Glomerular endothelial cell (primary cell): ENCODE measurements around the gene CDH13. TPM values are rescaled to one million over a fixed set of nuclear protein-coding genes. Genes with fewer than 3 reads are reported as not detected.

ENCODE experiments used
- DNase-seq: peaks from one replicate; pipeline ENCODE4 v3.0.0-alpha.2; 2011; ENCODE audit warnings: low read depth, low spot score; ENCODE audit errors: extremely low read depth
- total RNA-seq: library from RNA; depleted of rRNA; stranded (reverse); fragments of >200 nt; gene quantifications from 2 replicates; pipeline ENCODE4 v1.2.3, GENCODE V29; 2015

Gene CDH13
- total RNA-seq, 1 donor from 2014 or later: 111 TPM

GRCh38 chr16:82649766-82650165, 23.0 kb downstream of the CDH13 start:
- DNase-seq: no peak

- no peak for DNase-seq
Observed at GRCh38 chr16:82650804-82651203, 24.0 kb downstream of the CDH13 start.

GRCh38 chr16:82651921-82652601, 25.3 kb downstream of the CDH13 start:
- no peak for DNase-seq

GRCh38 chr16:82652826-82653225, 26.1 kb downstream of the CDH13 start:
- no peak for DNase-seq

- DNase-seq: peak; percentile 55
Observed at GRCh38 chr16:82653550-82654511, 27.1 kb downstream of the CDH13 start.

- DNase-seq: no peak
Observed at GRCh38 chr16:82655072-82655714, 28.4 kb downstream of the CDH13 start.

GRCh38 chr16:82655720-82656490, 29.1 kb downstream of the CDH13 start:
- no peak for DNase-seq

- DNase-seq: no peak
Observed at GRCh38 chr16:82657239-82657638, 30.5 kb downstream of the CDH13 start.

- DNase-seq: no peak
Observed at GRCh38 chr16:82657786-82658185, 31.0 kb downstream of the CDH13 start.

- no peak for DNase-seq
Observed at GRCh38 chr16:82658796-82659195, 32.0 kb downstream of the CDH13 start.

- no peak for DNase-seq
Observed at GRCh38 chr16:82660075-82660645, 33.4 kb downstream of the CDH13 start.

GRCh38 chr16:82660966-82661365, 34.2 kb downstream of the CDH13 start:
- DNase-seq: no peak

- DNase-seq: no peak
Observed at GRCh38 chr16:82664181-82664580, 37.4 kb downstream of the CDH13 start.

- DNase-seq: no peak
Observed at GRCh38 chr16:82665025-82665424, 38.3 kb downstream of the CDH13 start.

- DNase-seq: no peak
Observed at GRCh38 chr16:82667437-82667836, 40.7 kb downstream of the CDH13 start.

GRCh38 chr16:82668094-82668493, 41.3 kb downstream of the CDH13 start:
- no peak for DNase-seq

- DNase-seq: no peak
Observed at GRCh38 chr16:82671741-82672140, 45.0 kb downstream of the CDH13 start.

GRCh38 chr16:82672676-82673075, 45.9 kb downstream of the CDH13 start:
- DNase-seq: no peak

- DNase-seq: no peak
Observed at GRCh38 chr16:82675300-82675699, 48.5 kb downstream of the CDH13 start.

GRCh38 chr16:82681592-82681991, 54.8 kb downstream of the CDH13 start:
- DNase-seq: no peak
